ENCODE measurements around the gene ITGAX.
A peak's percentile ranks its signal among the peaks of the same experiment; 100 is the strongest.
"Not testable (repeated sequence)": the region's sequence is repeated elsewhere in the genome, so short reads cannot be mapped to it uniquely, and the experiment has no call there.

Gene ITGAX

DNA sequence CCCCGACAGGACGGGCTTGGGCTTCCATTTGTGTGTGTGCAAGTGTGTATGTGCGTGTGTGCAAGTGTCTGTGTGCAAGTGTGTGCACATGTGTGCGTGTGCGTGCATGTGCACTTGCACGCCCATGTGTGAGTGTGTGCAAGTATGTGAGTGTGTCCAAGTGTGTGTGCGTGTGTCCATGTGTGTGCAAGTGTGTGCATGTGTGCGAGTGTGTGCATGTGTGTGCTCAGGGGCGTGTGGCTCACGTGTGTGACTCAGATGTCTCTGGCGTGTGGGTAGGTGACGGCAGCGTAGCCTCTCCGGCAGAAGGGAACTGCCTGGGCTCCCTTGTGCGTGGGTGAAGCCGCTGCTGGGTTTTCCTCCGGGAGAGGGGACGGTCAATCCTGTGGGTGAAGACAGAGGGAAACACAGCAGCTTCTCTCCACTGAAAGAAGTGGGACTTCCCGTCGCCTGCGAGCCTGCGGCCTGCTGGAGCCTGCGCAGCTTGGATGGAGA, 23.1 kb upstream of the ITGAX start:
- TF ChIP-seq, protein P1, sequence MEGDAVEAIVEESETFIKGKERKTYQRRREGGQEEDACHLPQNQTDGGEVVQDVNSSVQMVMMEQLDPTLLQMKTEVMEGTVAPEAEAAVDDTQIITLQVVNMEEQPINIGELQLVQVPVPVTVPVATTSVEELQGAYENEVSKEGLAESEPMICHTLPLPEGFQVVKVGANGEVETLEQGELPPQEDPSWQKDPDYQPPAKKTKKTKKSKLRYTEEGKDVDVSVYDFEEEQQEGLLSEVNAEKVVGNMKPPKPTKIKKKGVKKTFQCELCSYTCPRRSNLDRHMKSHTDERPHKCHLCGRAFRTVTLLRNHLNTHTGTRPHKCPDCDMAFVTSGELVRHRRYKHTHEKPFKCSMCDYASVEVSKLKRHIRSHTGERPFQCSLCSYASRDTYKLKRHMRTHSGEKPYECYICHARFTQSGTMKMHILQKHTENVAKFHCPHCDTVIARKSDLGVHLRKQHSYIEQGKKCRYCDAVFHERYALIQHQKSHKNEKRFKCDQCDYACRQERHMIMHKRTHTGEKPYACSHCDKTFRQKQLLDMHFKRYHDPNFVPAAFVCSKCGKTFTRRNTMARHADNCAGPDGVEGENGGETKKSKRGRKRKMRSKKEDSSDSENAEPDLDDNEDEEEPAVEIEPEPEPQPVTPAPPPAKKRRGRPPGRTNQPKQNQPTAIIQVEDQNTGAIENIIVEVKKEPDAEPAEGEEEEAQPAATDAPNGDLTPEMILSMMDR (IDR thresholded peaks at IDR 0.05; ENCODE audit: extremely low read depth, insufficient read depth, missing control alignments), result no peak
- in situ Hi-C loops (cut with MboI; ENCODE audit: low pct_unique_long_range_greater_than_20kb, low sequenced_read_pairs, unreplicated experiment), result no loop called here
- DNase-seq (ENCODE audit: low spot score), result no peak

DNA sequence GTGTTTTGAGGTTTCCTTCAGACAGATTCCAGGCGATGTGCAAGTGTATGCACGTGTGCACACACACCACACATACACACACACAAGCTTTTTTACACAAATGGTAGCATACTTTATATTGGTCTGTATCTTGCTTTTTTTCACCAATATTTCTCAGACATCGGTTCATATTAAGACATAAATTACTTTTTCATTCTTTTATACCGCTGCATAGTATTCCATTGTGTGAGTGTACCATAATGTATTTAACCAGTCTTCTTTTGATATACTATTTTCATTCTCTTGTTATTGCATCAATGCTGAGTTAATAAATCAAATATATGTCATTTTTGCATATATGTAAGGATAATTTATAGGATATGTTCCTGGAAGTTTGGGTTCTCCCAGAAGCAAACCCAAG, 22.4 kb upstream of the ITGAX start:
- no peak for DNase-seq (ENCODE audit: low spot score)
- TF ChIP-seq, protein P1 (IDR thresholded peaks at IDR 0.05; ENCODE audit: extremely low read depth, insufficient read depth, missing control alignments), result no peak
- in situ Hi-C loops (cut with MboI; ENCODE audit: low pct_unique_long_range_greater_than_20kb, low sequenced_read_pairs, unreplicated experiment), result no loop called here

DNA sequence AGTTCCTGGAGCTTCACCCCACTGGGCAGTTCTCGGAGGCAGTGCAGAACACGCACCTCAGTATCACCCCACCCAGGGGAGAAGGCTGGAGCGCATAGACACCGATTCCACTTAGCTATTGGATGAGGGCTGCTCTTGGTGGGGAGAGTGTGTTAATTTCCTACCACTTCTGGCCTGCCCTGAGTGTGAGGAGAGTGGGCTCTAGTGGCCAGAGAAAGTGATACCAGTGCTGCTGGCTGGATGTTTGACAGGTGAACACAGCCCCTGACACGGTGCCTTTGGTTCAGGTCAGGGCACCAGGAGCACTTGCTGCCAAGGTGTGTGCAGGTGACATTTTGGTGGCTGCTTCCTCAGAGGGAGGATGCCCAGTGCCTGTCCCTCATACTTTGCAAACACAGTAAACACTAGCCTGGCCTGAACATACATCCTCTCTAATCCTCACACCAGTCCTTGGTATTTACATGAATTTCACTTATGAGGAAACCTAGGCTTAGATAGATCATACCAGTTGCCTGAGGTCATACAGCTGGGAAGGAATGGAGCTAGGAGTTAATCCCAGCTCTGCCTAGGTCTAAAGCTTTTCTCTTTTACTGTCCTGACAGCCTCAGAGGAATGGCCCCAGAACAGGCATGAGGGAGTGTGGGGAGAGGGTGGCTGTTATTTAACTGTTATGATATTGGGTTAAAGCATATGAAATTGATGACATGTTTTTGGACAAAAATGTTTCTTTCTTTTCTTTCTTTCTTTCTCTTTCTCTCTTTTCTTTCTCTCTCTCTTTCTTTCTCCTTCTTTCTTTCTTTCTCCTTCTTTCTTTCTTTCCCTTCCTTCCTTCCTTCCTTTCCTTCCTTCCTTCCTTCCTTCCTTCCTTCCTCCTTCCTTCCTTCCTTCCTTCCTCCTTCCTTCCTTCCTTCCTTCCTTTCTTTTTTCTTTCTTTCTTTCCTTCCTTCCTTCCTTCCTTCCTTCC, 21.0 kb upstream of the ITGAX start:
- TF ChIP-seq, protein P1 (IDR thresholded peaks at IDR 0.05; ENCODE audit: extremely low read depth, insufficient read depth, missing control alignments), result peak; percentile 70
- in situ Hi-C loops (cut with MboI; ENCODE audit: low pct_unique_long_range_greater_than_20kb, low sequenced_read_pairs, unreplicated experiment), result no loop called here
- DNase-seq (ENCODE audit: low spot score), result peak; percentile 53

DNA sequence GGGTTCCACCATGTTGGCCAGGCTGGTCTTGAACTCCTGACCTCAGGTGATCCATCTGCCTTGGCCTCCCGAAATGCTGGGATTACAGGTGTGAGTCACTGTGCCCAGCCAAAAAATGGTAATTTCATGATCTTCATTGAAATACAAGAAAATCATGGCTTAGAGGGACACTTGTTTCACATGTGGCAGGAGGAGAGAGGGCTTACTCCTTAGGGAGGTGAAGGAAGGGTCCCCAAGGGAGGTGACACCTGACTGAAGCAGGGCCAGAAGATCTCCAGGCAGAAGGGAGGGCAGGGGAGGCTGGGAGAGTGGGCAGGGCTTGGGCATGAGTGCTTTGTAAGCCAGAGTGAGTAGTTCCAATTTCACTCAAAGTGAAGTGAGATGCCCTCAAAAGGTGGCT, 20.0 kb upstream of the ITGAX start:
- no peak for DNase-seq (ENCODE audit: low spot score)
- in situ Hi-C loops (cut with MboI; ENCODE audit: low pct_unique_long_range_greater_than_20kb, low sequenced_read_pairs, unreplicated experiment), result no loop called here
- TF ChIP-seq, protein P1 (IDR thresholded peaks at IDR 0.05; ENCODE audit: extremely low read depth, insufficient read depth, missing control alignments), result no peak

DNA sequence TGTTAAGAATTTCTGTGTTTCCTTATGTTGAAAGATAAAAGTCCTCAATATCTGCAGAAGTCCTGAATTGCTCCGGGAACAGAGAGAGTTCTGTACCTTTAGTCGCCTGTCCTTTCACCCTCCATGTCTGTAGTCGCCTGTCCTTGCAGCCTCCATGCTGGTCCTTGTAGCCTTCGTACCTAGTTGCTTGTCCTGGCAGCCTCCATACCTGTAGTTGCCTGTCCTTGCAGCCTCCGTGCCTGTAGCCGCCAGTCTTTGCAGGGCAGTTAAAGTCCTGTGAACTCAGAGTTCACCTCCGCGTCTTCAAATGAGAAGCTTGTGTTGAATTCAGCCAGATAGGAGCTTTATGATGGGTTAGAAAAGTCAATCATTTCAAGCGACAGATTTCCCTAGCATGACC, 19.5 kb upstream of the ITGAX start:
- DNase-seq (ENCODE audit: low spot score), result no peak
- TF ChIP-seq, protein P1 (IDR thresholded peaks at IDR 0.05; ENCODE audit: extremely low read depth, insufficient read depth, missing control alignments), result no peak
- in situ Hi-C loops (cut with MboI; ENCODE audit: low pct_unique_long_range_greater_than_20kb, low sequenced_read_pairs, unreplicated experiment), result no loop called here

DNA sequence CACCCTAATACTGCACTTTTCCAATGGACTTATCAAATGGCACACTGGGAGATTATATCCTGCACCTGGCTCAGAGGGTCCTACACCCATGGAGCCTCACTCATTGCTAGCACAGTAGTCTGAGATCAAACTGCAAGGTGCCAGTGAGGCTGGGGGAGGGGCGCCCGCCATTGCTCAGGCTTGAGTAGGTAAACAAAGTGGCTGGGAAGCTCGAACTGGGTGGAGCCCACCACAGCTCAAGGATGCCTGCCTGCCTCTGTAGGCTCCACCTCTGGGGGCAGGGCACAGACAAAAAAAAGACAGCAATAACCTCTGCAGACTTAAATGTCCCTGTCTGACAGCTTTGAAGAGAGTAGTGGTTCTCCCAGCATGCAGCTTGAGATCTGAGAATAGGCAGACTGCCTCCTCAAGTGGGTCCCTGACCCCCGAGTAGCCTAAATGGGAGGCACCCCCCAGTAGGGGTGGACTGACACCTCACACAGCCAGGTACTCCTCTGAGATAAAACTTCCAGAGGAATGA, 16.8 kb upstream of the ITGAX start:
- DNase-seq (ENCODE audit: low spot score); in situ Hi-C loops (cut with MboI; ENCODE audit: low pct_unique_long_range_greater_than_20kb, low sequenced_read_pairs, unreplicated experiment): not testable (repeated sequence)

DNA sequence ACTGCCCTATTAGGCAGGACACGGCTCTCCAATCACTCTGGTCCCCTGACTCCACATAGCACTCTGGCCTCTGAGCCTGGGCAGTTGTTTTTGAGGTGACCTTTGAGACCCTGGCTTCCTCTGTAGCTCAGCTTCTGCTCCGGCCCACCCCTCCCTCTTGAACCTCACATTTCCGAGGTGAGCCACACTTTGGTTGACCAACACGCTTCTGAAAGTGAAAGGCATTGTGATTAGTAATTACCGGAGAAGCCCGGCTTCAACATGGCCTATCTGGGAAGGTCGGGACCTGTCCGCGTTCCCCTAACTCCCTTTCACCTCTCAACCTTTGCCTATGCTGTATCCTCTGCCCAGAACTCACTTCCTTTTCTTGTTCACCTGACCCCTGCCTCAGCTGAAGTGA, 10.3 kb upstream of the ITGAX start:
- peak; percentile 64 for DNase-seq (ENCODE audit: low spot score)
- TF ChIP-seq, protein P1 (IDR thresholded peaks at IDR 0.05; ENCODE audit: extremely low read depth, insufficient read depth, missing control alignments), result no peak
- in situ Hi-C loops (cut with MboI; ENCODE audit: low pct_unique_long_range_greater_than_20kb, low sequenced_read_pairs, unreplicated experiment), result no loop called here

Data from GM13977 (cell line).